Left forelimb (tissue), 1 donor: Measurements from ENCODE around the gene ACACA.
"Not testable (repeated sequence)": the region's sequence is repeated elsewhere in the genome, so short reads cannot be mapped to it uniquely, and the experiment has no call there.

ENCODE experiments used
- DNase-seq: peaks from one replicate; pipeline ENCODE4 v3.0.0-alpha.2; 2018; ENCODE audit warnings: low spot score

The ACACA gene

DNA sequence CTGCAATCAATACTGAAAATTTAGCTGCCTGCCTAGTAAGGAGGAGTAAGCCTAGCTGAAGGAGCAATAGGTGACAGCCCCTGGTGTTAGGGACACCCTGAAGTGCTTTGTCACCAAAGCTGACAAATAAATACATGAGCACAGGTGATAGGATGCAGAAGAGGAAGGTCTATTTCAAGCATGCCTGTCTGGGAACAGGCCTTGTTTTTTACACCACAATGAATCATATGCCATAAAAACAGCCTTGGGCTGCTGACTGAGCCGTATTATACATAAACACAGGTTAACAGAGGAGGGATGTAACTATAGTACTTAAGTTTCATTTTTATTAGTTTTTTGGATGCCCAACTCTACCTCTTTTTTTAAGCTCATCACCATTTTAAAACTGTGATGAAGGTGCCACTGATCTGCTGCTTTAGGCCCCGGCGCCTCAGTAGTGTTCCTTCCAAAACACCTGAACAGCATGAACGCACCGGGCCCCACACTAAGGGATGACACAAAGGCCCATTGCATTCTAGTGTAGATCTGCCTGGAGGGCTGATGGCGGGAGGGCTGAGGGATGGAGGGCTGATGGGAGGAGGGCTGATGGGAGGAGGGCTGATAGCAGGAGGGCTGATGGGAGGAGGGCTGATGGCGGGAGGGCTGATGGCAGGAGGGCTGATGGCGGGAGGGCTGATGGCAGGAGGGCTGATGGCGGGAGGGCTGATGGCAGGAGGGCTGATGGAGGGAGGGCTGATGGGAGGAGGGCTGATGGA is 307.5 kb downstream of the ACACA start:
- DNase-seq = no peak

DNA sequence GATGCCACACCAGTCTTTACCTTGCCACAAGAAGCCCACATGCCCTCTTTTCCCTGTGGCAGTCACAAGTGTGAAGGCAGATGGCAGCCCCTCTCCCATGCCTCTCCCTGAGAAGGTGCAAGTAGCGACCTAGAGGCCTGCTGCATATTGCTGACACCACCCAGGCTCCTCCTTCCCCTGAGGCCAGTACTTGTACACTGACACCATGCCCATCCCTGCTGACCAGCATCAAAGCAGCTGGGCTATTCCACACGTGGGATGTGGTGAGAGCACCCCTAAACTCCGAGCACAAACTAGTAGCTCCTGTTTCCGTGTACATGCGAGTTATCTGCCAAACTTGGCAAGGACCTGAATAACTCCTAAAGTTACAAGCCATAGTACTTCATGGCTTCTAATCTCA is 308.5 kb downstream of the ACACA start:
- DNase-seq = no peak

DNA sequence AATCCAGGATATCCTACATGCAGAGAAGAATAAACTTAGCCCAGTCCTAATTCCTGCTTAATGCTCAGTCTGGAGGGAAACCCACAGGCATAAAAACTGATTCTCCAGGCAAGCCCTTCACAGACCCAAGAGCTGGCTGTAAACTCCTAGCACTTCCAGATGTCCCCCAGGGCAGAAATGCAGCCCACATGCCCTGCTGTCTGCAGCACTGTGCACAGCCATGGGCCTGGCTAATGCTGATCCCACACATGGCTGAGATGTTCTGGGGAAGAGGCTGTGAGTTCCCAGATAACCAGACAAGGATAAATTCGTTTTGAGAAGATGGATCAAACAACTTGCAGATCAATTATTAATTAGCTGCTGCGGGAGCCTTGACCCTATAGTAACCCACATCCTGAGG is 309.5 kb downstream of the ACACA start:
- no peak for DNase-seq

DNA sequence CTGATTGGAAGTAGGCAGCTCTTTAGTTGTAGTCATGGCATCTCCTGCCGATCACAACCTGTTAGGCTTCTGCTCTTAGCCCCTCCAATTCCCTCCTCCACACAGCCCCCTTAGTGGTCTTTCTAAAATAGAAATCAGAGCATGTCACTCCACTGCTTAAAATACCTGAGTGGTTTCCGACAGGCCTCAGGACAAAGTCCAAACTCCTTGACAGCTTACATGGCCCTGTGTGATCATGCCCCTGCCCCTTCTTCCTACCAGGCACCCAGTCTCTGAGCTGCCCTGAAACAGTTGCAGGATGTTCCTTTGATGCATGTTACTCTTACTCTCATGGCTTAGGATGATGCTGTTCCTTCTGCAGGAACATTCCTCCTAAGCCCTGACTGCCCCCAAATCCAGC is 310.6 kb downstream of the ACACA start:
- no peak for DNase-seq

DNA sequence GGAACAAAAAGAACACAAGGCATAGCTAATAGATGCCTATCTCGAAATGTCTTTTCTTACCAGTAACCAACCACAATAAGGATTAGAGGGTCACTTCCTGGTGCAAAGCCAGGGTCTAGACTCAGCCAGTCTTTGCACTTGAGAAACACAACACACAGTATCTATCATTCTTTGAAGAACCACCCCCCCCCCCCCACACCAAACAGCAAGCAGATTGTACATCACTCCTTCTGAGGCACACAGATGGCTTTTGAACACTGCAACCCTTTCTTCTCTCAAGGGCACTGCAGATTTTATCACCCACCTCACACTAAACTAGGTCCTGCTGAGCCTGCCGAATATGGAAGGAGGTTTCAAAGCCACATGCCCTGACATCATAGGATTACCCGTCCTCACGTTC is 312.2 kb downstream of the ACACA start:
- no peak for DNase-seq

DNA sequence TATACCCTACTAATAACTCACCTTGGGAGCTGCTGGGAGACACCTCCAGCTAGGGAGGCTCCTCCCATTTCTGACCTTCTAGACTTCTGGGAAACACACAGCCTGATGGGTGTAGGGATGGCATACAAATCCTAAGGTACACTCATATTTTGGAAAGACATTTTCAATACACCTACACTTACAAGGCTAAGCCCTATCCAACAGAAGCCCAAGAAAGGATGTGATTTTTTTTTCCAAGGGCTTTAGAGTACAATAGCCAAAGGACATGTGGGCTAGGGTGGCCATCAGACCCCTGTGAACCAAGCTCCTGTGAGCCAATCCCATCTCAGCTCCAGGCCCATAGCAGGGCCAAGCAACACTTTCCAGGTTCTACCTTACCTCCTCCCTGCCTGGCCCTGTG is 313.9 kb downstream of the ACACA start:
- no peak for DNase-seq

DNA sequence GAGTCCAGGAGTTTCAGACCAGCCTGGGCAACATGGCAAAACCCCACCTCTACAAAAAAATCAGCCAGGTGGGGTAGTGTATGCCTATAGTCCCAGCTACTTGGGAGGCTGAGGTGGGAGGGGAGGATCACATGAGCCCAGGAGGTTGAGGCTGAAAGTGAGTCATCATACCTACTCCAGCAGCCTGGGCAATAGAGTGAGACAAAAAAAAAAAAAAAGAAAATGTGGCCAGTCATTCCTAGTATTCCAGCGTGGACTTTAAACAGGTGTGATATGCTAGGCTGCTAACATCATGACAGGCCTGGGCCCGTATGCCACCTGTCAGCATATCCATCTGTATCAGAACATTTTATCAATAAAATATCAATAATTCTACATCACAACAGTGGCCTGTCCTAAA is 314.6 kb downstream of the ACACA start:
- DNase-seq = no peak

DNA sequence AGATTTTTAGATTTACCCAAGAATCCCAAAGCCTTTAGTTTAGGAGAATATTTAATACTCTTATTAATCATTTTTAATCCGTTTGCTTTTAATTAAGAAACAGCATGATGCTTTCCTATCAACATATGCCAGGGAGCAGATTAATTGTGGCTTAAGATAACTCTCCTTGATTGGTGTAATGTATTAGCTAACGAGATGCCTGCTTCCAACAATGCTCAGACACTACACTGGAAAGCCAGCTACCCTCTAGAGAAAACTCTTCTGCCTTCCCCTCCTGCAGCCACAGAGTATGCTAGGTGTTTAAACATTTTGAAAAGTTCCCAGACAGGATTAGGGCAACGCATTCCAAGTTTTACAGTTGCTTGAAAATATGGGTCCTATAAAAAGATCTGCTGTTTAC is 315.7 kb downstream of the ACACA start:
- DNase-seq = no peak

DNA sequence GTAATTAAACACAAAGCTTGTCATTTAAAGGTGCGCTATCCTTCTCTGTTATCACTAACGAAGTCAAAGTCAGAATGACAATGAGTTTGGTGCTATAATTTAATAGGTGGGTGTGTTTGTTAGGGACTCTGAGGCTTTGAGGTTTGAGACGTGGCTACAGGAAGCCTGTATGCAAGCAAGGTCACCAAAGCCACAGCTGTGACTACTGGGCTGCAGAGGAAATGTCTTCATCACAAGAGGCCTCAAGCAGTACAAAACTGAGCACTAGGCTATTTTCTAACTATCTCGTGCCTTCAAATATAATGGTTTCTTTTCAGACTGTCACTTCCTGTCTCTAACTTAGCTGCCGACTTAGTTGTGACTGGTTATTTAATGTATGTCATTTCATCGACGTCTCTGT is 316.7 kb downstream of the ACACA start:
- no peak for DNase-seq

DNA sequence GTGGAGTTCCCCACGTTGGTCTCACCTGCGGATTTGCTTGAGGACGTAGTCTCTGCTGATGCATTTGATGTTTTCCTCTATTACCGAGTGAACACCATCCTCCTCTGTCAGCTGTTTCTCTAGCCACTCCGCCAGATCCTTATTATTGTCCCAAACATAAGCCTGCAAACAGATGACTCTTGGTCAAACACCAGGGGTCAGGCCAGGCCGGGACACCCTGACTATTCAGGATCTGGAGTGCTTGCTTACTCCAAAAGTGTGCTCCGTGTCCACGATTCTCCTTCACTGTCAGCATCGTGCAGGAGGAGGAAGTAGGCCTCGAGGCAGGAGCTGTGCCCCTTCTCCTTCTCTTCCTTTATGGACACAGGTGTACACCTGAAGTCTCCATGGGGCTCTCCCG is 317.7 kb downstream of the ACACA start:
- DNase-seq = no peak

DNA sequence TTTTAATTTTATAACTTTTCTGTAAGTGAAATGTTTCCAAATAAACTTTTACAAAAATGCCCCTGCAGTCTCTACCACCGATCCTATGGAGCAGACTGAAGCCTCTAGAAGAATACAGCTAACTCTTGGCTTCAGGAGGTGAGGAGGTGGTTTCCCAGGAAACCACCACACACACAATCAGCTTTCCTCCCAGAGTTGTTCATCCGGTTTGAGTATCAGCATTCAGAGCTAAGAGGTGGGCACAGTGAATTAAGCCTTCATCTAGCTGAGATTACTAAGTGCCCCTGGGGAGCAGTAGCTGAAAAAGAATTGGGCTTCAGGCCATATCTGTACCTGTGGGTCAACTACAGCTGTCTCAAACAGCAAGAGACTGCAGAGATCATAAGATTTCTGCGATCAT is 318.2 kb downstream of the ACACA start:
- no peak for DNase-seq

DNA sequence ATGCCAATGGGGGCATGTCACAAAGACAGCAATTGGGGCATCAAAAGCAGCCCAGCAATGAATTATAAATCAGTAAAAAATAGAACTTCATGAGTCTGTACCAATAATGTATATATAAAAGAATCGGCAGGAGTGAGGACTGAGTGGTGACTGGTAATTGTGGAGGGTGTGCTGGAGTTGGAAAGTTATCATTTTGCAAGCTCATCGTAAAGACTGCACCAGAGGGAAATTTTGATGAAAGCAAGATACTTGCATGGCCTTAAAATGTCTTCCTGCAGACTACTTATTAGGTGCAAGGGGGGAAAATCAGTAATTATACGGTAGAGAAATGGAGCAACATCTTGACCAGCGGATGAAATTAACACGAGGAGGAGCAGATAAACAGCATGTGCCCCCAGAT is 319.0 kb downstream of the ACACA start:
- no peak for DNase-seq

DNA sequence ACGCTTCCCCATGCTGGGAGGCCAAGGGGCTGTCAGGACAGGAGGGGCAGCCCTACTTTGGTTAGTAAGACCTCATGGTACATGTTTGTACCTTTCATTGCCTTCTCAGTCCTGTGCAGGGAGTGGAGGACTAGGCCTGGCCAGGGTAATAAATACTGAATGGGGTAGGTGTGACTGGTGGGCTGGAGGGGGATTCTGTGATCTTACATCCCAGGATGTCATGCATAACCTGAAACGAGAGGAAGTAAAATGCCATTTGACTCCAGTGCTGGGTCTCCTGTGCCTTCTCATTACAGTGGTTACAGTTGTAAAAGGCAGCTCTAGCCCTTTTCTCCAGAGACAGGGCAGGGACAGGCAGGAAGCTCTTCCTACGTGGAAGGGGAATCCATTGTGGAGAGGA is 319.7 kb downstream of the ACACA start:
- no peak for DNase-seq

DNA sequence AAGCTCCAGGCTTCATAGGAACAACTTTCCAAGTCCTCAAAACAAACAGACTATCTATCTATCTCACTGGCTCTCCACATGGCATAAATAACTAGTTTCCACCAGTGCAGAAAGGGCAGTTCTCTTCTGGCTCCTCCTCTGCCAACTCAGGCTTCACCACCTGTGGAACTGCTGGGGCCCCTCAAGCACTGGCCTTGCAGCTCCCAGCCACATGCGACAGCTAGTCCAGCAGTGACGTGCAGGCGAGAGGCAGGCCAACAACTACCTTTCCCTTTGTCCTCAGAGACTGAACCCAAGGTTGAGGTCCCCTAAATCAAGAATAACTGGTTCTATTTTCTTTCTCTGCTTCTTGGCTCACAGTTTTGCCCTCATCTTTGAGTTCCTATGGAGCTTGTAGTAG is 320.3 kb downstream of the ACACA start:
- no peak for DNase-seq

DNA sequence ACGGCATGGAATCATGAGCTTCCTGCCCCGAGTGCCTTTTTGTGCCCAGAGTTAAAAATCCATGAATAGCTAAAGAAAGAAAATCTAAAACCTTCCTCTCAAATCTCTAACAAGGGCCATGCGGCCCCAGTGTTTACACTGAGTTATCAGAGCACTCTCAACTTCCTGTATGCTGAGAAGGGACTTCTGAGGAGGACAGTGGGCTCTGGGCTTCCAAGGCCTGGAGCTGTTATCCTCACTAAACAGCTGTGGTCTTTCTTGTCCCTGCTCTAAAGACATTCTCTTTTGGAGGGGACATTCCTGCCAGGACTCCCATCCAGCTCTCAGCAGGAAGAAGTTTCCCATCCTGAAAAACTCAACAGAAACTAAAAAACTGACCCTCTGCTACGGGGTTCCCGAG is 322.3 kb downstream of the ACACA start:
- no peak for DNase-seq

DNA sequence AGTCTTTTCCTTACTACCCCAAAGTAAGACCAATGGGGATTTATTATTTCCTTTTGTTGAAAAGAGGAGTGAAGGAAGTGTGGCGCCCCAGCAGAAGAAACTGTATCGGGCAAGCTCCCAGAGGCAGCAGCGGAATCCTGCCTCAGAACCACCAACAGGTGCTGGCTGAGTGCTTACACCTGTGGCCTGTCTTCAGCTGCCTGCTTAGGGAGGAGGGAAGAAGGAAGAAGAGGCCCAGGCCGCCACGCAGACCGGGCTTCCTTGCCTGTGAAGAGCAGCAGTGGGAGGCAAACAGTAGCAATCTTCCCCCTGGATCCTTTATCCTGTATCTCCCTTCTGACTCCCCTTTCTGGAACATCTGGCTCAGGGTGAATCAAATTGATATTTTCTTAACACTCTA is 323.2 kb downstream of the ACACA start:
- no peak for DNase-seq

DNA sequence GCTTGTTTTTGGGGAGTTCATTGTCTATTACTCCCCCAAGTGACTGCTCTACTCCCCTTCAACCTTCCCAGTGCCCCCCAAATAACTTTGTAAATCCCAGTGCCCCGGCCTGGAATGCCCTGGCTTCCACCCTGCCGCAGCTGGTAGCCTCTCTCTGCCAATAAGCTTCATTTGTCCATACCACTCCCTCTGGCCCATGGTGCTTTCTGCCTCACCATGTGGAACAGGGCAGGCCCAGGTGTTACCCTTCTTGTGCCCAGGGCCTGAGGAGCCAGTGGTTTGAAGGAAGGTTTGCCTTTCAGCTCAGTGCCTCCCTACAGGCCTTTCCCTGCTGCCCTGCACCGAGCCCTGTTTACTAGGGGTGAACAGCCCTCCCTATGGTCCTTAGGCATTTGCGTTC is 323.7 kb downstream of the ACACA start:
- no peak for DNase-seq

DNA sequence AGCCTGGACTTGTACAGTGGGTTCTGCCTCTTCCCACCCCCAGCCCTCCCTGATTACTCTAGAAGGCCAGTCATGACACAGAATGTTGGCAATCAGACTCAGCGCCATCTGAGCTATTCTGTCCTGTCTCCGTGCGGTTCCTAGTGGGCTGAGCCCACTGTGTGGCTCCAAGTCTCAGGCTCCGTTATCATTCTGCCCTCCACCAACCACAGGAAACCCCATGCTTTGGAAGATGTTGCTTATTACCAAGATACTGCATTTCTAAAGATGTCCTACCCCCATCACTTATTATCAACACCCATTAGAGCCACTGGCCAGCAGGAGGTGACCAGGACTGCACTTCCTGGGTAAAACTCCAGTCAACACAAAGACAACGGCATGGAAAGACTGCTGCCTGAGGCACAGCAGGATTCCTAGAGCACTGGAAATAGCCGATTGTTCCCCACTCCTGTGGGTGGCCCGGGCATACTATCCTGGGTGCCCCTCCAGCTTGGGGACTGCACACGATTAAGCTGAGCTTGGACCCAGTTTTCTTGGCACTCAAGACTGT is 324.2 kb downstream of the ACACA start:
- no peak for DNase-seq

DNA sequence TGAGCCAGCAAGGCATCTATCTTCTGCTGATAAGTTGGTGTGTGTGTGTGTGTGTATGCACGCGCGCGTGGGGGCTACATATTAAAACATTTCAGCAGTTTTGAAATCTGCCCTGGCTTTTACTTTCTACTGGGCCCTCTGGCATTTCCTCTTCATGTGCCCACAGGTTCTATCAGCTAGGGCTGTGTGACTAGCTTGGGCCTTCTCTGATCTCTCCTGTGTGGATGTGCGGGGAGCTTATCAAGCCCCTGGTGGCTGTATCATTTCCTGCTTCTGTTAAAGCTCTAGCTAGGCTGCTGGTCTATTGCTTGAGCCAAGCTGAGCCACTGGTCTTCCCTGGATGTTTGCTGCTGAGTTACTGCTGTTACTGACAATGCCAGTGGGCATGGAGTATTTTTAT is 325.3 kb downstream of the ACACA start:
- no peak for DNase-seq

DNA sequence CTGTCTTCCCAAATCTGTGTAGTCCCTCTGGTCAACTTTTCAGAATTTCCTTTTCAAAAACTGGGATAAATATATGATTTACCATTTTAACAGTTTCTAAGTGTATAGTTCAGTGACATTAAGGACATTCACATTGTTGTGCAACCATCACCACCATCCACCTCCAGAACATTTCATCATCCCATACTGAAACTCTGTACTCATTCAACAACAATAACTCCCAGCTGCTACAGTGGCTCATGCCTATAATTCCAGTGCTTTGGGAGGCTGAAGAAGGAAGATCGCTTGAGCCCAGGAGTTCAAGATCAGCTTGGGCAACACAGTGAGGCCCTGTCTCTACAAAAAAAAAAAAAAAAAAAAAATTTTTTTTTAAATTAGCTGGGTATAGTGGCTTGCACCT is 326.9 kb downstream of the ACACA start:
- DNase-seq = no peak

DNA sequence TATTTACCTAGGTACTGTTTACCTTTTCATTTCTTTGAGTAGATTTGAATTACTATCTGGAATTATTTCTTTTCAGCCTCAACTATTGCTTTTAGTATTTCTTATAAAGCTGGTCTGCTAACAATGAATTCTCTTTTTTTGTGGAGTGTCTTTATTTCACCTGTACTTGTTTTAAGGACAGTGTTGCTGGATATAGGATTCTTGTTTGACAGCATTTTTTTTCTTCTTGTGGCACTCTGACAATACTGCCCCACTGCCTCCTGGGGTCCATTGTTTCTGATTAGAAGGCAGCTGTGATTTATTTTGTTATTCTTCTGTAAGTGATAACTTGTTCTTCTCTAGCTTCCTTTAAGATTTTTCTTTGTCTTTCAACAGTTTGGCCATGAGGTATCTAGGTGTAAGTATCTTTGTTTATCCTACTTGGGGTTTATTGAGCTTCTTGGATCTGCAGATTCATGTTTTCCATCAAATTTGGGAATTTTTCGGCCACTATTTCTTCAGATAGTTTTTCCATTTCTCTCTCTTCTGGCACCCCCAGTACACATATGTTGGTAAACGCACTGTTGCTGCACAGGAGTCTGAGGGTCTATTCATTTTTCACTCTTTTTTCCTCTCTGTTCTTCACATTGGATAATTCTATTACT is 327.4 kb downstream of the ACACA start:
- DNase-seq = no peak

DNA sequence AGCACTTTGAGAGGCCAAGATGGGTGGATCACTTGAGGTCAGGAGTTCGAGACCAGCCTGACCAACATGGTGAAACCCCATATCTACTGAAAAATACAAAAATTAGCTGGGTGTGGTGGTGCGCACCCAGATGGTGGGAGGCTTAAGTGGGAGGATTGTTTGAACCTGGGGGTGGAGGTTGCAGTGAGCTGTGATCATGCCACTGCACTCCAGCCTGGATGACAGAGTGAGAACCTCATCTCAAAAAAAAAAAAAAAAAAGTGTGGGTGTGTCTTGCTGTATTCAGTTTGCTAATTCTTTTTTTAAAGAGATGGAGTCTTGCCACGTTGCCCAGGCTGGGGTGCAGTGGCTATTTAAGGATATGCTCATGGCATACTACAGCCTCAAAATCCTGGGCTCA is 333.2 kb downstream of the ACACA start:
- DNase-seq = not testable (repeated sequence)

DNA sequence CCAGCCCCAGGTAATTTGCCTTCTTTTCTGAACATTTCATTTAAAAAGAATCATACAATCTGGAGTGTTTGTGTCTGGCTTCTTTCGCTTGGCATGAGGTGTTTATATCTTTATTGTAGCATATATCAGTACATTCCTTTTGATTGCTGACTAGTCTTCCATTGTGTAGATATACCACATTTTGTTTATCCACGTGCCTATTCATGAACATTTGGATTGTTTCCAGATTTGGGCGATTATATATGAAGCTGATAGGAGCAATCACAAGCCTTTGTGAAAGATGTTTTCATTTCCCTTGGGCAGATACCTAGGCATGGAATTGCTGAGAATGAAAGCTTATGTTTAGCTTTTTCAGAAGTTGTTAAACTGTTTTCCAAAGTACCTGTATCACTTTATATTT is 337.5 kb downstream of the ACACA start:
- no peak for DNase-seq

DNA sequence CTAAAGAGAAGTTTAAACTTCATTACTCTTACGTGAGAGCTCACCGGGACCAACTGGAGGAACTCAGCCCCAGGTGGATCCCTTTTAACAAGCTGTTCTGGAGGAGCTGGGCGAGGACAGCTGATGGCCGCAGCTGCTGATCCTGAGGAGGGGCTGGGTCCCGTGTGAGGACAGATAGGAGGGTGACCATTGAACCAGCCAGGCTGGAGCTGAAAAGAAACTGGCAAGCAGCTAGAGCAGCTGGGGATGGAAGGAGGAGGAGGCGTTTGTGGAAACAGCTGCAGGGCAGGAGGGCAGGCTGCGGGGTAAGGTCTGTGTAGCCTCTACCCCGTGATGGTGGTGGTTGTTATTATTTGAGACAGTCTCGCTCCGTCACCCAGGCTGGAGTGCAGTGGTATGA is 338.4 kb downstream of the ACACA start:
- no peak for DNase-seq
